B cell (primary cell): ENCODE data around the gene EIF3L.

Experiments
- CTCF ChIP-seq: fragments of 200-600 bp; IDR thresholded peaks from one replicate; pipeline ENCODE4 v1.8.0; 2022; ENCODE audit warnings: antibody characterized with exemption, mild to moderate bottlenecking
- EZH2 ChIP-seq: IDR thresholded peaks from 2 replicates; pipeline ENCODE4 v1.6.1; 2012; ENCODE audit warnings: borderline replicate concordance, low read depth, mild to moderate bottlenecking, moderate library complexity, low read length; ENCODE audit not compliant: insufficient read depth, poor library complexity, severe bottlenecking

GRCh38 chr22:37809672-37810333, 39.4 kb upstream of the EIF3L start:
- TF ChIP-seq CTCF = no peak
- TF ChIP-seq EZH2 = no peak
